CD14-positive monocyte (primary cell): ENCODE data around the gene GOLGA2. TPM values are rescaled to one million over a fixed set of nuclear protein-coding genes. Genes with fewer than 3 reads are reported as not detected.

ENCODE experiments used
- DNase-seq, 3 donors: peaks; one replicate each; pipeline ENCODE4 v3.0.0-alpha.2; 2011 to 2022
- H2AFZ ChIP-seq: 2 replicates; pipeline ENCODE4 v1.6.0; 2012; ENCODE audit warnings: mild to moderate bottlenecking, low read depth, low read length, inconsistent platforms; ENCODE audit not compliant: insufficient read depth, poor library complexity, severe bottlenecking
- H3K27ac ChIP-seq, 2 donors: 1 replicate in 1 of 2; 2 replicates in 1 of 2; pipeline ENCODE4 v1.5.1; 2012 to 2013; ENCODE audit warnings: low read length in 2 of 2, control low read depth in 1 of 2, inconsistent platforms in 1 of 2, low read depth in 1 of 2, mild to moderate bottlenecking in 1 of 2
- H3K27me3 ChIP-seq, 2 donors: one replicate each; pipeline versions ENCODE4 v1.6.0 to v1.6.1; 2011 to 2013; ENCODE audit warnings: low read length in 2 of 2; ENCODE audit not compliant: control insufficient read depth in 2 of 2, insufficient read depth in 2 of 2
- H3K36me3 ChIP-seq, 2 donors: replicated peaks in 1 of 2; 1 replicate in 1 of 2; 2 replicates in 1 of 2; pipeline versions ENCODE4 v1.5.1 to v1.6.1; 2012 to 2013; ENCODE audit warnings: low read length in 2 of 2, control low read depth in 1 of 2, inconsistent platforms in 1 of 2, mild to moderate bottlenecking in 1 of 2; ENCODE audit not compliant: insufficient read depth in 2 of 2, control insufficient read depth in 1 of 2
- H3K4me1 ChIP-seq, 2 donors: 1 replicate in 1 of 2; 2 replicates in 1 of 2; pipeline versions ENCODE4 v1.5.1 to v1.6.1; 2012 to 2013; ENCODE audit warnings: low read length in 2 of 2, control low read depth in 1 of 2, inconsistent platforms in 1 of 2, mild to moderate bottlenecking in 1 of 2, moderate library complexity in 1 of 2; ENCODE audit not compliant: insufficient read depth in 2 of 2, control insufficient read depth in 1 of 2
- H3K4me2 ChIP-seq: replicated peaks from 2 replicates; pipeline ENCODE3; 2012; ENCODE audit warnings: low read length, moderate library complexity, mild to moderate bottlenecking; ENCODE audit not compliant: poor library complexity, severe bottlenecking; ENCODE audit errors: extremely low read depth
- H3K4me3 ChIP-seq, 3 experiments: fragments of 200-600 bp in 1 of 3; sonication (generic) in 1 of 3; replicated peaks in 1 of 3; 1 replicate in 2 of 3; 2 replicates in 1 of 3; pipeline ENCODE4 v1.5.1; 2011 to 2013; ENCODE audit warnings: low read length in 3 of 3, mild to moderate bottlenecking in 3 of 3, control low read depth in 2 of 3, low read depth in 2 of 3, inconsistent platforms in 1 of 3, moderate library complexity in 1 of 3
- H3K79me2 ChIP-seq: 2 replicates; pipeline ENCODE4 v1.6.0; 2012; ENCODE audit warnings: mild to moderate bottlenecking, control low read depth, inconsistent platforms, low read length, moderate library complexity; ENCODE audit not compliant: insufficient read depth
- H3K9ac ChIP-seq: 2 replicates; pipeline ENCODE4 v1.6.0; 2017; ENCODE audit warnings: low read length, mild to moderate bottlenecking; ENCODE audit not compliant: insufficient read depth, poor library complexity, severe bottlenecking
- H3K9me3 ChIP-seq, 2 donors: replicated peaks in 1 of 2; 1 replicate in 1 of 2; 2 replicates in 1 of 2; pipeline versions ENCODE4 v1.5.1 to v1.6.1; 2012 to 2013; ENCODE audit warnings: low read length in 2 of 2, control low read depth in 1 of 2; ENCODE audit not compliant: control insufficient read depth in 1 of 2, insufficient read depth in 1 of 2
- H4K20me1 ChIP-seq: 2 replicates; pipeline ENCODE4 v1.6.0; 2012; ENCODE audit warnings: mild to moderate bottlenecking, low read length, control low read depth, moderate library complexity; ENCODE audit not compliant: insufficient read depth
- H3K27ac Mint-ChIP-seq, 7 donors: one replicate each; pipeline ENCODE4 v1.8.0; 2020; ENCODE audit warnings: mild to moderate bottlenecking in 7 of 7, mixed read lengths in 7 of 7, moderate library complexity in 6 of 7, inconsistent platforms in 2 of 7
- H3K27me3 Mint-ChIP-seq, 3 donors: one replicate each; pipeline ENCODE4 v1.8.0; 2021 to 2022; ENCODE audit warnings: low read depth in 3 of 3, mild to moderate bottlenecking in 3 of 3, mixed read lengths in 3 of 3, moderate library complexity in 3 of 3, inconsistent platforms in 1 of 3
- H3K36me3 Mint-ChIP-seq, 2 donors: one replicate each; pipeline ENCODE4 v1.8.0; 2020; ENCODE audit warnings: mixed read lengths in 2 of 2, inconsistent platforms in 1 of 2, mild to moderate bottlenecking in 1 of 2
- H3K4me1 Mint-ChIP-seq: one replicate; pipeline ENCODE4 v1.8.0; 2020; ENCODE audit warnings: mild to moderate bottlenecking, mixed read lengths
- H3K4me3 Mint-ChIP-seq, 2 donors: one replicate each; pipeline ENCODE4 v1.8.0; 2020; ENCODE audit warnings: mild to moderate bottlenecking in 2 of 2, mixed read lengths in 2 of 2, moderate library complexity in 1 of 2
- H3K9me3 Mint-ChIP-seq, 7 donors: one replicate each; pipeline ENCODE4 v1.8.0; 2020 to 2022; ENCODE audit warnings: mixed read lengths in 7 of 7, mild to moderate bottlenecking in 6 of 7, moderate library complexity in 6 of 7, inconsistent platforms in 2 of 7
- WGBS: methylation state at CpG from one replicate; pipeline ENCODE4 v1.1.5; 2013; ENCODE audit warnings: missing lambda C conversion rate; ENCODE audit not compliant: insufficient coverage; 5-methylcytosine and 5-hydroxymethylcytosine counted together
- intact Hi-C, 2 donors: fragments of 100-400 bp; cut with micrococcal nuclease; formaldehyde crosslinking; loops; one replicate each; pipeline versions ENCODE4 v1.15.0 to v1.15.1; 2023
- polyA plus RNA-seq, 3 donors: library from polyadenylated mRNA; depleted of rRNA in 1 of 3; unstranded in 2 of 3; stranded (reverse) in 1 of 3; fragments of 300-500 nt in 2 of 3; fragments of >200 nt in 1 of 3; fragmentation: Illumina TruSeq in 2 of 3; gene quantifications; 1 replicate in 2 of 3; 2 replicates in 1 of 3; pipeline ENCODE4 v1.2.3, GENCODE V29; 2012 to 2021
- TF ChIP-seq, protein P1 (sequence below): fragments of 200-600 bp; IDR thresholded peaks from one replicate; pipeline ENCODE4 v1.8.0; 2022; ENCODE audit warnings: antibody characterized with exemption, mild to moderate bottlenecking

GOLGA2 gene
- polyA plus RNA-seq, 3 donors: 2.9 to 34.2 (median 4.6) TPM

DNA sequence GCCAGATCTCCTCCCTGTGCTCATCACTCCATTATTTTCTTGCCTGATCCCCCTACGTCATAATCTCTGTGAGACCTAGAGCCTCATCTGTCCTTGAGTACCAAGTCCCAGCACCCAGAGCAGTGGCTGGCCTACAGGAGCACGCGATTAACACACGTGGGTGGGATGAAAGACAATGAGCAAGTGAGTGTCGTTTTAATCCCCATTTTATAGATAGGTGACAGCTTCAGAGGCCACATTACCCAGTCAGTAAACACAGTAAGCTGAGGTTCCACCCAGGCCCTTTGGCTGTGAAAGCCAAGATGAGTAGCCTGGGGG, 29.1 kb upstream of the GOLGA2 start:
- 100% methylated on average over 1 of the region's 5 CpGs for WGBS
- peaks cover 0 to 3% (median 0%) of the 10 kb centered on the region in 7 donors for H3K9me3 Mint-ChIP-seq
- no peaks in the 10 kb centered on the region for H3K27me3 ChIP-seq
- peak overlapping the region in 2 of 7 donors; percentile 19 to 20 for H3K27ac Mint-ChIP-seq
- intact Hi-C loops: no loop called here
- H3K36me3 Mint-ChIP-seq: peaks cover 11 to 22% of the 10 kb centered on the region in 2 donors
- no peak overlapping the region for H2AFZ ChIP-seq
- H3K9me3 ChIP-seq: no peaks in the 10 kb centered on the region
- H3K27ac ChIP-seq: no peak overlapping the region
- H3K36me3 ChIP-seq: peaks cover 9 to 16% of the 10 kb centered on the region in 2 donors
- H3K79me2 ChIP-seq: no peaks in the 10 kb centered on the region
- H3K4me3 Mint-ChIP-seq: no peak overlapping the region
- peaks cover 1 to 6% (median 2%) of the 10 kb centered on the region in 3 donors for H3K27me3 Mint-ChIP-seq
- no peak overlapping the region for H3K4me3 ChIP-seq
- no peaks in the 10 kb centered on the region for H3K4me1 ChIP-seq
- no peak for DNase-seq
- TF ChIP-seq, protein P1, sequence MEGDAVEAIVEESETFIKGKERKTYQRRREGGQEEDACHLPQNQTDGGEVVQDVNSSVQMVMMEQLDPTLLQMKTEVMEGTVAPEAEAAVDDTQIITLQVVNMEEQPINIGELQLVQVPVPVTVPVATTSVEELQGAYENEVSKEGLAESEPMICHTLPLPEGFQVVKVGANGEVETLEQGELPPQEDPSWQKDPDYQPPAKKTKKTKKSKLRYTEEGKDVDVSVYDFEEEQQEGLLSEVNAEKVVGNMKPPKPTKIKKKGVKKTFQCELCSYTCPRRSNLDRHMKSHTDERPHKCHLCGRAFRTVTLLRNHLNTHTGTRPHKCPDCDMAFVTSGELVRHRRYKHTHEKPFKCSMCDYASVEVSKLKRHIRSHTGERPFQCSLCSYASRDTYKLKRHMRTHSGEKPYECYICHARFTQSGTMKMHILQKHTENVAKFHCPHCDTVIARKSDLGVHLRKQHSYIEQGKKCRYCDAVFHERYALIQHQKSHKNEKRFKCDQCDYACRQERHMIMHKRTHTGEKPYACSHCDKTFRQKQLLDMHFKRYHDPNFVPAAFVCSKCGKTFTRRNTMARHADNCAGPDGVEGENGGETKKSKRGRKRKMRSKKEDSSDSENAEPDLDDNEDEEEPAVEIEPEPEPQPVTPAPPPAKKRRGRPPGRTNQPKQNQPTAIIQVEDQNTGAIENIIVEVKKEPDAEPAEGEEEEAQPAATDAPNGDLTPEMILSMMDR: no peak
- no peak overlapping the region for H3K4me2 ChIP-seq
- no peaks in the 10 kb centered on the region for H3K4me1 Mint-ChIP-seq
- no peaks in the 10 kb centered on the region for H4K20me1 ChIP-seq
- no peak overlapping the region for H3K9ac ChIP-seq

DNA sequence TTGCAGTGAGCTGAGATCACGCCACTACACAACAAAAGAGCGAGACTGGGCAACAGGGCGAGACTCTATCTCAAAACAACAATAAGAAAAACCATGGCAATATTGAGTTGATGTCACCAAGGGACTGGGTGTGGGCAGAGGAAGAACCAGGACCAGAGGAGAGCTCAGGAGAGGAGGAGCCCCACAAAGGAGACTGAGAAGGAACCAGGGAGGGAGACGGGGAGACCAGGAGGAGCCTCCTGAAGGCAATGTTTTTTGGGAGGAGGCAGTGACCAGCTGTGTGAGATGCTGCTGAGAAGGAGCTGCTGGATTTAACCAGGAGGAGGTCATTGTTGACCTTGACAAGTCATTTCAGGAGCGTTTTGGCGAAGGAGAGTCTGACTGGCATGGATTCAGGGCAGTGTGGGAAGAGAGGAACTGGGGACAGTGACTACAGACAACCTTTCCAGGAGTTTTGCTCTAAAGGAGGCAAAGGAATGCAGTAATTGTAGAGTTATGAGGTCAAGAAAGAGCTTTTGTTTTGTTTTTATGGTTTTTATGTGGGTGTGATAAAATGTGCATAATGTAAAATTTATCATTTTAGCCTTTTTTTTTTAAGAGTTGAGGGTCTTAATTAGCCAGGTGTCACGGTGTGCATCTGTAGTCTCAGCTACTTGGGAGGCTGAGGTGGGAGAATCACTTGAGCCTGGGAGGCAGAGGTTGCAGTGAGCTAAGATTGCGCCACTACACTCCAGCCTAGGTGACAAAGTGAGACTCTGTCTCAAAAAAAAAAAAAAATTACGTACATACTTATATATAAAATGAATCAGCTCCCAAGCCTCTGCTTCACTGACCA, 28.5 kb upstream of the GOLGA2 start:
- peaks cover 4 to 11% of the 10 kb centered on the region in 2 donors for H3K36me3 ChIP-seq
- no peaks in the 10 kb centered on the region for H3K4me1 ChIP-seq
- H3K27ac Mint-ChIP-seq: peak overlapping the region in 3 of 7 donors; percentile 3 to 19 (median 10)
- H3K9me3 Mint-ChIP-seq: peaks cover 0 to 2% (median 0%) of the 10 kb centered on the region in 7 donors
- H3K36me3 Mint-ChIP-seq: peaks cover 5 to 16% of the 10 kb centered on the region in 2 donors
- DNase-seq: no peak
- no peak overlapping the region for H3K4me3 Mint-ChIP-seq
- no peaks in the 10 kb centered on the region for H3K9me3 ChIP-seq
- H3K27me3 Mint-ChIP-seq: peaks cover 1 to 6% (median 2%) of the 10 kb centered on the region in 3 donors
- no peak overlapping the region for H3K27ac ChIP-seq
- no peaks in the 10 kb centered on the region for H3K4me1 Mint-ChIP-seq
- no peaks in the 10 kb centered on the region for H3K79me2 ChIP-seq
- H3K4me3 ChIP-seq: no peak overlapping the region
- intact Hi-C loops: no loop called here
- H3K9ac ChIP-seq: no peak overlapping the region
- no peak overlapping the region for H2AFZ ChIP-seq
- H3K4me2 ChIP-seq: no peak overlapping the region
- no peaks in the 10 kb centered on the region for H4K20me1 ChIP-seq
- H3K27me3 ChIP-seq: no peaks in the 10 kb centered on the region
- TF ChIP-seq, protein P1: no peak
- 78% methylated on average over 3 of the region's 9 CpGs for WGBS
